Panc1 (cell line): ENCODE data around the gene SH3BP2. TPM values are rescaled to one million over a fixed set of nuclear protein-coding genes. Genes with fewer than 3 reads are reported as not detected.

ENCODE experiments used
- ATAC-seq: fragments of 200-7000 bp; cut with Tn5 transposase; 2 replicates; pipeline ENCODE4 v1.9.1; 2020; ENCODE audit warnings: mild to moderate bottlenecking, moderate library complexity
- BruUV-seq: library from RNA; stranded (reverse); fragments of 400-500 nt; replicated peaks from 2 replicates; lab custom pipeline; 2021; lab: Mats Ljungman, UMichigan
- CTCF ChIA-PET: fragments of 300-600 bp; sonication (Branson Sonifier 250); formaldehyde crosslinking; loops from one replicate; lab custom pipeline; 2022; ENCODE audit warnings: antibody characterized with exemption; lab: Charles Lee
- POLR2A ChIA-PET: fragments of 300-600 bp; sonication (Branson Sonifier 250); formaldehyde crosslinking; loops from one replicate; lab custom pipeline; 2022; ENCODE audit warnings: antibody characterized with exemption; lab: Charles Lee
- DNase-seq: peaks from one replicate; pipeline ENCODE4 v3.0.0-alpha.2; 2010; ENCODE audit warnings: low read depth, low spot score
- H3K27ac ChIP-seq: 2 replicates; pipeline ENCODE4 v1.5.1; 2011; ENCODE audit warnings: mild to moderate bottlenecking, low read length, inconsistent platforms
- H3K27me3 ChIP-seq: fragments of 200-500 bp; sonication (Bioruptor generic); 2 replicates; pipeline ENCODE4 v1.6.0; 2014; ENCODE audit warnings: low read length, inconsistent platforms; ENCODE audit not compliant: control insufficient read depth, insufficient read depth
- H3K36me3 ChIP-seq: fragments of 200-500 bp; sonication (Bioruptor generic); 2 replicates; pipeline ENCODE4 v1.5.1; 2014; ENCODE audit warnings: inconsistent platforms, mild to moderate bottlenecking, low read length, moderate library complexity; ENCODE audit not compliant: control insufficient read depth, insufficient read depth
- H3K4me1 ChIP-seq: 2 replicates; pipeline ENCODE4 v1.5.1; 2011; ENCODE audit warnings: inconsistent platforms, mild to moderate bottlenecking, low read length, moderate library complexity; ENCODE audit not compliant: control insufficient read depth, insufficient read depth
- H3K4me3 ChIP-seq, 2 experiments: 2 replicates each; pipeline ENCODE4 v1.5.1; 2011 to 2012; ENCODE audit warnings: low read depth in 2 of 2, low read length in 2 of 2, mild to moderate bottlenecking in 2 of 2, inconsistent platforms in 1 of 2, moderate library complexity in 1 of 2
- H3K9me3 ChIP-seq: fragments of 200-500 bp; sonication (Bioruptor generic); 2 replicates; pipeline ENCODE4 v1.5.1; 2014; ENCODE audit warnings: low read depth, mild to moderate bottlenecking, inconsistent platforms, low read length, moderate library complexity; ENCODE audit not compliant: control insufficient read depth, insufficient read depth
- POLR2AphosphoS5 ChIP-seq: IDR thresholded peaks from 2 replicates; pipeline ENCODE4 v1.6.1; 2012; ENCODE audit warnings: mild to moderate bottlenecking, low read depth, low read length, moderate library complexity
- SIN3A ChIP-seq: IDR thresholded peaks from 2 replicates; pipeline ENCODE4 v1.6.1; 2012; ENCODE audit warnings: low read depth, mild to moderate bottlenecking, low read length, moderate library complexity, borderline replicate concordance; ENCODE audit not compliant: insufficient read depth
- TCF7L2 ChIP-seq: IDR thresholded peaks from 2 replicates; pipeline ENCODE4 v1.6.1; 2011; ENCODE audit warnings: mild to moderate bottlenecking, low read depth, low read length, inconsistent platforms
- in situ Hi-C: cut with HindIII; loops from 2 replicates; pipeline ENCODE4 v1.10.0; 2016; ENCODE audit warnings: low sequenced_read_pairs, low pct_unique_long_range_greater_than_20kb
- intact Hi-C: fragments of 100-400 bp; cut with micrococcal nuclease; formaldehyde crosslinking; loops from one replicate; pipeline ENCODE4 v1.10.0; 2022; ENCODE audit not compliant: unreplicated experiment
- total RNA-seq: library from RNA; stranded (reverse); gene quantifications from one replicate; pipeline ENCODE4 v1.2.1, GENCODE V29; 2021; ENCODE audit not compliant: unreplicated experiment
- TF ChIP-seq, protein P1 (sequence below), 2 experiments: IDR thresholded peaks; 2 replicates each; pipeline ENCODE4 v1.6.1; 2011 to 2012; ENCODE audit warnings: low read depth in 2 of 2, control low read depth in 1 of 2, low read length in 1 of 2, mild to moderate bottlenecking in 1 of 2, moderate library complexity in 1 of 2; ENCODE audit not compliant: insufficient read depth in 1 of 2
- TF ChIP-seq, protein P2 (sequence below): fragments of 450-650 bp; IDR thresholded peaks from 2 replicates; pipeline ENCODE4 v1.5.1; 2017; ENCODE audit warnings: mild to moderate bottlenecking

Gene SH3BP2
- total RNA-seq, 1 experiment from 2014 or later = 93.4 TPM

DNA sequence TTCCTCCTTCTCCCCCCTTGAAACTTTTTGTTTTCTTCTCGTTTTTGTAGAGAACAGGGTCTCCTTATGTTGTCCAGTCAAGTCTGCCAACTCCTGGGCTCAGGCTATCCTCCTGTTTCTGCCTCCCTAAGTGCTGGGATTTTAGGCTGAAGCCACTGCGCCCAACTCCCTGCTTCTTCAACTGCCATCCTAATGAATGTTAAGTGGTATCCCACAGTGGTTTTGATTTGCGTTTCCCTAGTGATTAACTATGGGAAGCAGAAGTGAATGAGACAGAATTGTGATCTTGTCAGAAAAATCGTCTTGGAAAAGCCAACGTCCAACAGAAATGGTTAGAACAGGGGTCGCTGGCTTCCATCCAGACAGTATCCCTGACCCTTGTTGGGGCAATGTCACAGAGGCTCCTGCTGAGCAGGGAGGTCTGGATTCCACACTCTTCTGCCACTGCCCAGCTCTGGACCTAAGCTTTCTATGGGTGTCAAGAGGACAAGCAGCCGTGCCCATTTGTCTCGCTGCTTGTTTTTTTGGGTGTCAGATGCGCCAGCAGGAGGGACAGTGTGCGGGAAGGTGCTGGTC lies 49.9 kb downstream of the SH3BP2 start:
- ChIA-PET POLR2A (no interaction called here), CTCF (interaction anchor here (0.7 kb wide), 1 partner anchor 19 kb away, joined by 13 read pairs; no protein-coding TSS in a partner anchor)
- intact Hi-C loops = no loop called here
- ATAC-seq (no peak; the same call in 1 of the 2 replicates), DNase-seq (no peak)
- Histone ChIP-seq H3K4me3 (peak overlapping the region; percentile 48 to 75), H3K36me3 (no peaks in the 10 kb centered on the region; the same call in 1 of the 2 replicates), H3K27me3 (no peaks in the 10 kb centered on the region), H3K9me3 (no peaks in the 10 kb centered on the region), H3K27ac (peak overlapping the region; percentile 80), H3K4me1 (peaks cover 6% of the 10 kb centered on the region; the same call in 1 of the 2 replicates)
- TF ChIP-seq SIN3A = no peak
- TF ChIP-seq, protein P1, sequence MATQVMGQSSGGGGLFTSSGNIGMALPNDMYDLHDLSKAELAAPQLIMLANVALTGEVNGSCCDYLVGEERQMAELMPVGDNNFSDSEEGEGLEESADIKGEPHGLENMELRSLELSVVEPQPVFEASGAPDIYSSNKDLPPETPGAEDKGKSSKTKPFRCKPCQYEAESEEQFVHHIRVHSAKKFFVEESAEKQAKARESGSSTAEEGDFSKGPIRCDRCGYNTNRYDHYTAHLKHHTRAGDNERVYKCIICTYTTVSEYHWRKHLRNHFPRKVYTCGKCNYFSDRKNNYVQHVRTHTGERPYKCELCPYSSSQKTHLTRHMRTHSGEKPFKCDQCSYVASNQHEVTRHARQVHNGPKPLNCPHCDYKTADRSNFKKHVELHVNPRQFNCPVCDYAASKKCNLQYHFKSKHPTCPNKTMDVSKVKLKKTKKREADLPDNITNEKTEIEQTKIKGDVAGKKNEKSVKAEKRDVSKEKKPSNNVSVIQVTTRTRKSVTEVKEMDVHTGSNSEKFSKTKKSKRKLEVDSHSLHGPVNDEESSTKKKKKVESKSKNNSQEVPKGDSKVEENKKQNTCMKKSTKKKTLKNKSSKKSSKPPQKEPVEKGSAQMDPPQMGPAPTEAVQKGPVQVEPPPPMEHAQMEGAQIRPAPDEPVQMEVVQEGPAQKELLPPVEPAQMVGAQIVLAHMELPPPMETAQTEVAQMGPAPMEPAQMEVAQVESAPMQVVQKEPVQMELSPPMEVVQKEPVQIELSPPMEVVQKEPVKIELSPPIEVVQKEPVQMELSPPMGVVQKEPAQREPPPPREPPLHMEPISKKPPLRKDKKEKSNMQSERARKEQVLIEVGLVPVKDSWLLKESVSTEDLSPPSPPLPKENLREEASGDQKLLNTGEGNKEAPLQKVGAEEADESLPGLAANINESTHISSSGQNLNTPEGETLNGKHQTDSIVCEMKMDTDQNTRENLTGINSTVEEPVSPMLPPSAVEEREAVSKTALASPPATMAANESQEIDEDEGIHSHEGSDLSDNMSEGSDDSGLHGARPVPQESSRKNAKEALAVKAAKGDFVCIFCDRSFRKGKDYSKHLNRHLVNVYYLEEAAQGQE (IDR thresholded peaks at IDR 0.05; ENCODE audit: insufficient read depth in 1 of 2, low read depth in 2 of 2, low read length in 1 of 2) = no peak
- BruUV-seq = no TSS peak
- in situ Hi-C loops = no loop called here

DNA sequence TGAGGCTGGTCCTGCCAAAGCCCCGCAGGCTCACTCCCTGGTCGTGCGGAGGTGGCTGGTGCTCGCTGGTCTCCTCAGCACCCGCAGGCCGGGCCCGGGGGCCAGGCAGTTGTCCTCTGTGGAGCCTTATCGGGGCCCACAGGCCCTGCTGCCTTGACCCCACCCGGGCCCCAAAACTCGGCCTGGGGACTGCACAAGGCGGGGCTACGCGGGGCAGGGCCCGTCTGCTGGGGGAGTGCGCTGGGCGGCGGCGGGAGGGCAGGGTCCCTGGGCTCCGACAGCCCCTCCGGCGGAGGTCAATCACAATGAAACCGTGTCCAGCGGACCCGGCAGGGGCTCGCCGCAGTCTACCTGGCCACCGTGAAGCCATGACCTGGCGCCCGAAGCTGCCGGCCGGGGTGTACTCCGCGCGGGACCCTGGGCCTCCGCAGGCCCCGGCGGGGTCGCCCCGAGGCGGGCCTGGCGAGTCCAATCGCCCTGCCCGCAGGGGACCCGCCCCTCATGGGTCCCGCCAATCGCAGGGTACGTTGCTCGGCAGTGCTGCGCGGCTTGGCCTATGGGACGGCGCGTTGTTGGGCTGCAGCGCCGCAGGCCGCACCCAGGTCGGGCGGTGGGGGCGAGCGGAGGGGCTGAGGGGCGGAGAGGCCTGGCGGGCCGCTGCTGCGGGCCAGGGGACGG lies 50.5 kb downstream of the SH3BP2 start, which contains the start of gene ADD1:
ADD1 (plus strand) TSS at position 582 of the 678 bp plus-strand sequence. CDS start 32,072 bp downstream, outside the sequence.
- intact Hi-C loops = no loop called here
- TF ChIP-seq SIN3A (0 out of 2 replicates have a peak, but pooled peaks have one; percentile 31), TCF7L2 (no peak), POLR2AphosphoS5 (peak; percentile 50; the same call in 1 of the 2 replicates)
- TF ChIP-seq, protein P2, sequence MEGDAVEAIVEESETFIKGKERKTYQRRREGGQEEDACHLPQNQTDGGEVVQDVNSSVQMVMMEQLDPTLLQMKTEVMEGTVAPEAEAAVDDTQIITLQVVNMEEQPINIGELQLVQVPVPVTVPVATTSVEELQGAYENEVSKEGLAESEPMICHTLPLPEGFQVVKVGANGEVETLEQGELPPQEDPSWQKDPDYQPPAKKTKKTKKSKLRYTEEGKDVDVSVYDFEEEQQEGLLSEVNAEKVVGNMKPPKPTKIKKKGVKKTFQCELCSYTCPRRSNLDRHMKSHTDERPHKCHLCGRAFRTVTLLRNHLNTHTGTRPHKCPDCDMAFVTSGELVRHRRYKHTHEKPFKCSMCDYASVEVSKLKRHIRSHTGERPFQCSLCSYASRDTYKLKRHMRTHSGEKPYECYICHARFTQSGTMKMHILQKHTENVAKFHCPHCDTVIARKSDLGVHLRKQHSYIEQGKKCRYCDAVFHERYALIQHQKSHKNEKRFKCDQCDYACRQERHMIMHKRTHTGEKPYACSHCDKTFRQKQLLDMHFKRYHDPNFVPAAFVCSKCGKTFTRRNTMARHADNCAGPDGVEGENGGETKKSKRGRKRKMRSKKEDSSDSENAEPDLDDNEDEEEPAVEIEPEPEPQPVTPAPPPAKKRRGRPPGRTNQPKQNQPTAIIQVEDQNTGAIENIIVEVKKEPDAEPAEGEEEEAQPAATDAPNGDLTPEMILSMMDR = no peak
- TF ChIP-seq, protein P1 (IDR thresholded peaks at IDR 0.05; ENCODE audit: insufficient read depth in 1 of 2, low read depth in 2 of 2, low read length in 1 of 2) = no peak

More for the DNA sequence above, 50.5 kb downstream of the SH3BP2 start, which contains the start of gene ADD1:
- Histone ChIP-seq H3K27me3 (no peaks in the 10 kb centered on the region), H3K9me3 (no peaks in the 10 kb centered on the region), H3K4me1 (peaks cover 6% of the 10 kb centered on the region; the same call in 1 of the 2 replicates), H3K4me3 (peak within 1 kb of the TSS; percentile 75), H3K27ac (peak within 1 kb of the TSS; percentile 90), H3K36me3 (no peaks in the 10 kb centered on the region; the same call in 1 of the 2 replicates)
- in situ Hi-C loops = no loop called here
- BruUV-seq = no TSS peak
- ChIA-PET POLR2A (no interaction called here), CTCF (interaction anchor here (0.6 kb wide), 1 partner anchor 114 kb away, joined by 4 read pairs; no protein-coding TSS in a partner anchor)
- ATAC-seq = peak; percentile 94
- peak; percentile 67 for DNase-seq
